NCI-H1694 treated with DMSO at 0.1 percent for 48 hours (cell line): ENCODE data around the gene EPSTI1.

Source experiments
- DNase-seq: peaks from one replicate; lab custom pipeline; 2025; lab: John Stamatoyannopoulos, UW

Gene EPSTI1

DNA sequence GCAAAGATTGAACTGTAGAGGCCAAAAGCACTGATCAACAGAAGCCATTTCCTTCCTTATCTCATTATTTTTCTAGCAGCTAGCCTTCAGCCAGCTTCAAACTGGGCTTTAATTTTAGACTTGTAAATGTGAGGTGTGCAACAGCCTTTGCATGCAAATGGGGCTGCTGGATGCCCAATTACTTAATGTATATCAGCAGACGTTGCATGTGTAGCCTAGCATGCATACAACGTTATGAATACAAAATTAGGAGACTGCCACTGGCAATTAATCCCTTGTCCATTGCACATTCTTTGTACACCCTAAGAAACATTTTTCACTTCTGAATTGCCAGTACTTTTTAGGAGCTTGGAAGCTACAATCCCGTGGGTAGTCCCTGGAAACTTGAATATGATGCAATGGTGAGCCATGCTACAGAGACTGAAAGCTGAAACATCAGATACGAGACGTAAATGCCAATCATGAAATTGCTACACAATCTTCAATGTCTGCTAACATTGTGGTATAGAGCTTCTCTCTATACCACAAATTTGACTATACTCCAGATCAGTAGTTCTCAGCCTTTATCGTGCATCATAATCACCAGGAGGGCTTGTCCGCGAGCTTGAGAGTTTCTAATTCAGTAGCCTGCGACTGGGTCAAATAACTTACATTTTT is 20.2 kb downstream of the EPSTI1 start:
- DNase-seq: no peak

GRCh38 chr13:42970824-42971690 is 21.0 kb downstream of the EPSTI1 start:
- peak; percentile 34 for DNase-seq

GRCh38 chr13:42969565-42970172 is 22.4 kb downstream of the EPSTI1 start:
- DNase-seq: peak; percentile 46

DNA sequence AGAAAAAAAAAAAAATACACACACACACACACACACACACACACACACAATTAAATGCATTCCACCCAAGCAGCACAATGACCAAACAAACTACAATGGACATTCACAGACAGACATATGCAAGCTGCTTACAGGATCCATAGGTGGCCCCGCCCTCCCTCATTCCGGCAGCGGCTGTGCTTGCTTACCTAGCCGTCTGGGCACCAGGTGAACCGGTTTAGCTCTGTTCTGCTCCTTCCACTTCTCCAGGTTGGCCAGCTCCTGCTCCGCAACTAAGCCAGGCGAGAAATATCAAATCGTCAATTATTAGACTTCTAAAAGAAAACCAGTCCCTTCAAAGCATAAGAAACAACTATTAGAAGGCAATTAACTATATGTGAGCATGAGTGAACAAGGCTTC is 23.1 kb downstream of the EPSTI1 start:
- no peak for DNase-seq

DNA sequence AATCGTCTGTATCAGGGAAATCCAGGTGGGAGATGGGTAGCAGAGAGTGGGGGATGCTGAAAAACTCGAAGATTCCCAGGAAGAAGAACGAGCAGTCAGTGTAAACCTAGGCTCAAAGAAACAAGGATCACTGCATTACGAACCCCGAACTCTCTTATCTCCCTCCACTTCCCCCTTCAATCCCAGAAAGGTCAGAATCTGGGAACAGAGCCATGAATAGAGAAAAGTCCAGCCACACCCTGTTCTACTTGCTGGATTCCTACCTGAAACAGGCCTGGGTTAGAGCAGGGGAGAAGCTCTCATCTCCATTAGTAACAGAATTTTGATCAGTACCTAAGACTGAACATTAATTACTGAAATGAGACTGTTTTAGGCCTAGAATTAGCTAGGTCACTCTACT is 24.4 kb downstream of the EPSTI1 start:
- DNase-seq: no peak

- DNase-seq: no peak
Measured at GRCh38 chr13:42965281-42965680, 26.8 kb downstream of the EPSTI1 start.

DNA sequence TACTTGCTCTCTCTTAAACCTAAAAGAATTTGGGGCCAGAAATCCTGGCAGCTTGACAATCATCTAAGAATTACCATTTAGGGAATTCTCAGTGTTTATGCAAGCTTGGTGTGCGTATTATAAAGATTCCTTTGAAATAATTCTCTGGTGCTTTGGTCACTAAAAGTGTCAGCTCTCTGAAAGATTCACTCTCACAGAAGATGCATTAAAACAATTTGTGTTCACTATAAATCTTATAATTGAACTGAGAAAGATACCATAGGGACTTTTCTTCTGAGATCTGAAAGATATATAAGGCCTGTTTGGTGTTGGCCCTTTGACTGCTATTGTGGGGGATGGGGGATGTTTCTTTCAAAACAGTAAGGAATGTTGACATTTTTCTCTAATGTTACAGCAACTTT is 27.3 kb downstream of the EPSTI1 start:
- no peak for DNase-seq

DNA sequence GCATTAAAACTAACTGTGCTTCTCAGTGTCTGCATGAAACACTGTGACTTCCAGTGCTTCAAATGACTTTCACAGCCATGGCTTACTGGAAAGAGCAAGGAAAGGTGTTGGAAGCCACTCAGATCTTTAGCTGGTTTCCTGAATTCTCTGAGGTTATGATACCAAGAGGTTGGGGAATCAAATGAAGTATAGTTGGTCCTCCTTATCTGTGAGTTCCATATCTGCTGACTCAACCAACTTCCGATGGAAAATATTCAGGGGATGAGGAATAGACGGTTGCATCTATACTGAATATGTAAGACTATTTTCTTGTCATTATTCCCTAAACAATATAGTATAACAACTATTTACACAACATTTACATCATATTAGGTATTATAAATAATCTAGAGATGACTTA is 32.4 kb downstream of the EPSTI1 start:
- DNase-seq: no peak

GRCh38 chr13:42957881-42958280 is 34.2 kb downstream of the EPSTI1 start:
- no peak for DNase-seq

GRCh38 chr13:42950181-42950580 is 41.9 kb downstream of the EPSTI1 start:
- peak; percentile 82 for DNase-seq

DNA sequence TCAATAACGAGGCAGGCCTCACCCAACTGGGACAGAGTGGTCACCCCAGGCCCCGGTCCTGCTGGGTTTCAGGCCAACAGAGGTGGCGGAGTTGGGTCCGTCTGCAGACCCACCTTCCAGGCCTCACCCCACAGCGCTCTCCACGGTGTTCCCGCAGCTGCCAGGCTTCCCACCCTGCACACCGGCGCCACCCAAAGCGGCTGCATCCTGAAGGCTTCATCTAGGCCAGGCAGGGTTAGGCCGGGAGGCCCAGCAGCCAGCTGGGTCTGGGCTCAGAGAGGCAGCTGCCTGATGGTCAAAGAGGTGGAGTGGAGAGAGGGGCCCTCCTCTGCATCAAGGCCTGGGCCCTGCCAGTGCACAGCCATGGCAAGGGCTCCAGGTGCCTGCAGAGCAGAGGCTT is 44.1 kb downstream of the EPSTI1 start:
- no peak for DNase-seq

- DNase-seq: no peak
Measured at GRCh38 chr13:42946927-42947326, 45.1 kb downstream of the EPSTI1 start.

DNA sequence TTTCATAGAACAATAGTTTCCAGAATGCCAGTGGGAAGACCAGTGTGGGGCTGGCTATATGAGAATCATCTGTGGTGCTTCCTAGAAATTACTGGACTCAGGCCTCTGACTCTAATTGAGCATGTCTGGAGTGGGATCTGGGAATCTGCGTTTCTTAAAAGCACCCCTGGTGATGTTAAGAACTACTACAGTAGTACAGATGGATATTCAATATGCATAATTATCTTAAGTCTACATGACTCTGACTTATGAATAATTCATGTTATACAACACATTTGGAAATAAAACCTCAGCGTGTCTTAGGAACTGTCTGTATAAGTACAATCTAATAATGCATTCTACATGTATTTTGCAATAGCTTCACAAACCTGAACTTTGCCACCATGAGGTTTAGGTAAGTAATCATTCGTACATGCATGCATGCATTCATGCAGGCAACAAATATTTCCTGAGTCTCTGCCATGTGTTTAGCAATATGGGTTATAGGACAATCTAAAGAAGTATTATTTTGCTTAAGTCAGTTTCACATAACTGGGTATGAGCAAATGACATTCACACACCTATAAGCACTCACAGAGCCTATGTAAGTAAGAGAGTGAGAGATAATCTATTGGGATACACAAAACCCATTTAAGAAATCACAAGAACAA is 62.0 kb downstream of the EPSTI1 start:
- DNase-seq: no peak

DNA sequence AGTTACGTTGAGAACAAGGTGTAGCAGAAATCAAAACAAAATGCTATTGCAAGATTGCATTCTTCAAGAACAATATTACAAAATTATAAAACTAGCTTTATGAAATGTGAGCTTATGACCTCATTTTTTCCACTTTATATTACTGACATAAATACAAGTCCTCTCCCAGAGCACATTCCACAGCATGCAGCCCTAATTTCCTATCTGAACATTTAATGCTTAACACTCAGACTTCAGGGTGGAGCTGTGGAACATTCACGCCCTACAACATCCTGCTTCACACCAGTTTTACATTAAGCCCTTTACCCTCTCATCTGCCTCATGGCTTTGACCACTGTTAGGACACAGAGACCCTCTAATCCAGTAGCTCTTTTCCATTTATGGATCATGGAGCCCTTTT is 65.5 kb downstream of the EPSTI1 start:
- no peak for DNase-seq

GRCh38 chr13:42926043-42926442 is 66.0 kb downstream of the EPSTI1 start:
- no peak for DNase-seq

GRCh38 chr13:42925626-42926025 is 66.4 kb downstream of the EPSTI1 start:
- DNase-seq: no peak

DNA sequence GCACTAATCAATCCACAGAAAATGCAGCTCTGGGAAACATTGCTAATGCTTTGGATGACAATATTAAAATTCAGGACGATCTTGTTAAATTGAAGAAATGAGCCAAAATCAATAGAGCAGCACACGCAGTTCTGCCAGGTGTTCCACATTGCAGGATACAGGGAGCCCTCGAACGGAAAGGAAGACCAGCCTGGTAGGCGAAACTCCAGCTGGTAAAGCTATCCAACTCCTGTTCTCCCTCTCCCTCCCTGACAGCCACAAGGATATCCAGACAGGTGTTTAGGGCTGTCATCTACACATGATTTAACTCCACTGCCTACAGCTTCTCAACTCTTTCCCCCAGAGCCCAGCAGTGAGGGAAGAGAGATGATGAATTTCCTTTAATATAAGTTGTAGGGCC is 67.7 kb downstream of the EPSTI1 start:
- DNase-seq: no peak

GRCh38 chr13:42907745-42908144 is 84.3 kb downstream of the EPSTI1 start:
- DNase-seq: no peak

- DNase-seq: no peak
Measured at GRCh38 chr13:42906257-42906656, 85.8 kb downstream of the EPSTI1 start.

- no peak for DNase-seq
Measured at GRCh38 chr13:42905579-42905978, 86.5 kb downstream of the EPSTI1 start.

DNA sequence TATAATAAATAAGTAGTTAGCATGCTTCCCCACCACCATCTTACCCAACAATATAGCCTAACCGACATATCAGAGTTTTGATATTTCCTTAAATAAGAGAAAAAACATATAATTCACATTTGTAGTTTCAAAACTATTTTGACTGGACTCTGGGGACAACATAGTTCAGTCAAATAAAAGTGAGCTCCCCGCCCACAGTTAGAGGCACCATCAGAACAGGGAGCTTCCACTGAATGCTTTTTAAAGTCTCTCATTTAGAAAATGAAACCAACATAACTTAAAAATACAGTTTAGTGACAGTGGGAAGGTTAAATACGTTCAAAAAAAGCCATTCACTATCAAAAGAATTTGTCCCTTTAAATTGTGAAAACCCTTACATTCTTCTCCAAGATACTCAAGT is 92.8 kb downstream of the EPSTI1 start:
- DNase-seq: no peak

GRCh38 chr13:42895776-42896175 is 96.3 kb downstream of the EPSTI1 start:
- DNase-seq: no peak
